Fibroblast of mammary gland (primary cell): ENCODE data around the gene STPG2.

Source experiments
- DNase-seq: peaks from one replicate; pipeline ENCODE4 v3.0.0-alpha.2; 2010; ENCODE audit warnings: low read depth
- H3K4me3 ChIP-seq: 2 replicates; pipeline ENCODE4 v1.5.1; 2011; ENCODE audit warnings: low read depth, mild to moderate bottlenecking, low read length, moderate library complexity; ENCODE audit not compliant: control insufficient read depth
- TF ChIP-seq, protein P1 (sequence below): conservative IDR thresholded peaks from 2 replicates; pipeline ENCODE4 v1.5.1; 2011; ENCODE audit warnings: low read depth, low read length, inconsistent platforms; ENCODE audit not compliant: control insufficient read depth, insufficient read depth

The STPG2 gene

DNA sequence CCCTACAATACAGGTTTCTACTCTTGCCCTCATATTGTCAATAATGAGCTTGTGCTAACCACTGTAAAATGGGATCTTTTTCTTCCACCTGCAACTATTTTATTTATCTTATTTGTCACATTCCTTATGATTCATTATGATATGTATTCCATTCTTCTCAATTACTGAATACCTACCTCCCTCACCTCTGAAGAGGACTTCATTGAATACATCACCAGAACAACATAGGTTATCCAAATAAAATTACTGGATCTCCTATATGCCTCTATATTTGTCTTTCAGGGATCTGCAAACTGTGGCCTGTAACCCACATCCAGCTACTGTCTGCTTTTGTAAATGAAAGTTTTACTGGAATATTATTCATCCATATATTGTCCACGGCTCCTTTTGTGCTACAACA, 41.3 kb downstream of the STPG2 start:
- H3K4me3 ChIP-seq = no peak overlapping the region
- no peak for DNase-seq
- TF ChIP-seq, protein P1, sequence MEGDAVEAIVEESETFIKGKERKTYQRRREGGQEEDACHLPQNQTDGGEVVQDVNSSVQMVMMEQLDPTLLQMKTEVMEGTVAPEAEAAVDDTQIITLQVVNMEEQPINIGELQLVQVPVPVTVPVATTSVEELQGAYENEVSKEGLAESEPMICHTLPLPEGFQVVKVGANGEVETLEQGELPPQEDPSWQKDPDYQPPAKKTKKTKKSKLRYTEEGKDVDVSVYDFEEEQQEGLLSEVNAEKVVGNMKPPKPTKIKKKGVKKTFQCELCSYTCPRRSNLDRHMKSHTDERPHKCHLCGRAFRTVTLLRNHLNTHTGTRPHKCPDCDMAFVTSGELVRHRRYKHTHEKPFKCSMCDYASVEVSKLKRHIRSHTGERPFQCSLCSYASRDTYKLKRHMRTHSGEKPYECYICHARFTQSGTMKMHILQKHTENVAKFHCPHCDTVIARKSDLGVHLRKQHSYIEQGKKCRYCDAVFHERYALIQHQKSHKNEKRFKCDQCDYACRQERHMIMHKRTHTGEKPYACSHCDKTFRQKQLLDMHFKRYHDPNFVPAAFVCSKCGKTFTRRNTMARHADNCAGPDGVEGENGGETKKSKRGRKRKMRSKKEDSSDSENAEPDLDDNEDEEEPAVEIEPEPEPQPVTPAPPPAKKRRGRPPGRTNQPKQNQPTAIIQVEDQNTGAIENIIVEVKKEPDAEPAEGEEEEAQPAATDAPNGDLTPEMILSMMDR = no peak

DNA sequence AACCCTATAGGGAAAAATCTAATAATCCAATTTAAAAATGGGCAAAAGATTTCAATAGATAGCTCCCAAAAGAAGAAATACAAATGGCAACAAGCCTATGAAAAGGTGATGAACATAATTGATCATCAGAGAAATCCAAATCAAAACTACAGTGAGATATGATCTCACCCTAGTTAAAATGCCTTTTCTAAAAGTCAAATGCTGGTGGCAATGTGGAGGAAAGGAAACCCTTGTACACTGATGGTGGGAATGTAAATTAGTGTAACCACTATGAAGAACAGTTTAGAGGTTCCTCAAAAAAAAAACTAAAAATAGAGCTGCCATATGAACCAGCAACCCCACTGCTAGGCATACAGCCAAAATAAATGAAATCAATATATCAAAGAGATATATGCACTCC, 44.5 kb downstream of the STPG2 start:
- no peak overlapping the region for H3K4me3 ChIP-seq
- TF ChIP-seq, protein P1 = no peak
- no peak for DNase-seq

DNA sequence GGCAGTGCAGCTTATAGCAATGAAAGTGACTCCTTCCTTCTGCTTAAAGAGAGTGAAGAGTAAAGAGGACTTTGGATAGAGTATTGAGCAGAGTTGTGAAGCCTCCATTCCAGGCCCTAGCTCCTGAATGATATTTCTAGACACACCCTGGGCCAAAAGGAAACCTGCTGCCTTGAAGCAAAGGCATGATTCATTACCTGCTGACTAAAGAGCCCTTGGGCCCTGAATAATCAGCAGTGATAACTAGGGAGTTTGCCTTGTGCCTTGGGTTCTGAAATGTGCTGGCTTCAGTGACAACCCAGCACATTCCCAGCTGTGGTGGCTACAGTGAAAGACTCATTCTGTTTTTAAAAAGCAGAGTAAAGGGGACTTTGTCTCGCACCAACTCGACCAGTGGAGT, 49.2 kb downstream of the STPG2 start:
- TF ChIP-seq, protein P1 = no peak
- no peak for DNase-seq
- H3K4me3 ChIP-seq = no peak overlapping the region

DNA sequence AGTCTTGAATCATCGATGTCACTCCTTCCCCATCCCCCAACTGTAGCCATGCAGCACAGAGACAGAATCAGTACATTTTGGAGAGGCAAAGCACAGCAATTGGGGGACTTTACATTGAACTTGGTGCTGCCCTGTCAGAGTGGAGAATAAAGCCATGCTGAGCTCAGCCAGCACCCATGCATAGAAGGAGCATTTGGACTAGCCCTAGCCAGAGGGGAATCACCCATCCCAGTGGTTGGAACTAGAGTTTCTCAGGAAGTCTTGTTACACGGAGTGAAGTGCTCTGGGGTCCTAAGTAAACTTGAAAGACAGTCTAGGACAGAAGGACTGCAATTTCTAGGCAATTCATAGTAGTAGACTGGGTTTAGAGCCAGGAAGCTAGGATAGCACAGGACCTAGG, 49.6 kb downstream of the STPG2 start:
- TF ChIP-seq, protein P1 = no peak
- H3K4me3 ChIP-seq = no peak overlapping the region
- DNase-seq = no peak

DNA sequence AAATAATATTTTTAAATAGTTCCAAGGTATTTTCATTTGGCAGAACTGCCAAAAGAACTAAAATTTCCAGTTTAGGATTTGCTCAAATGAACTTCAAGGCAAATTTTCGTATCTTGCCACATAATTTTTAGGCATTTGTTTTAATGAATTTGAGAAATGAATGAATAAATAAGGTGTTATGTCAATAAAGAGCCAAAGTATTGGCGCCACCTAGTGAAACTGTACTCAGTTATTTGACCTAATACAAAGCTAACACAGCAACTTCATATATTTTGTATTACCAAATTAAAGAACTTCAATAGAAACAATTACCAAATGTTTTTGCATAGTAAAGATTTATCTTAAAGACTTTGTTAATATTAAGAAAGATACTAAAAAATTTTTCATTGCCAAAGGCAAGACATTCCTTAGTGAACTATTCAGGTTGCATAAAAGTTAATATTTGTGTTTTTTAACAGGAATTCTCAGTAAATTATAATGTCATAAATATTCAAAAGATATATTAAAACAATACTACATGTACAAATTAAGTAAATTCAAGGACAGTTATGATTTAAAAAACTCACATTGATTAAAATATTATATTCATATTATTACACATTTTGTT, 50.3 kb downstream of the STPG2 start:
- TF ChIP-seq, protein P1 = peak; percentile 65
- DNase-seq = peak; percentile 28
- H3K4me3 ChIP-seq = no peak overlapping the region

DNA sequence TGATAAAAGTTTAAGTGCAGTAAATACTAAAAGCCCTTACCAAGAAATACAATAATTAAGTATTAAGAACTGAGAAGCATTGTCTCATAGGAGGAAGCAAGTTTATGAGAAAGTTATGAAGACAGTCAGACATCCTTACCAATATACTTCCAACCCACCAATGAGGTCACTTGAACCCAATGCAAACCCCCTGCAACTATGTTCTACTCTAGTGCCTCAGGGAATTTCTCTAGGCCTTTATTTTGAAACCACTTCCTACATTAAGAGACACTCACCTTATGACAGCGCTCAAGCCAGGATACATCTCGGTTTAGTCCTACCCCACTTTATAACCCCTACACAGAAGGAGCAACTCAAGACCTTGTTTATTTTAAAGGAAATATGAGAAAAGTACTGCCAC, 61.3 kb downstream of the STPG2 start:
- H3K4me3 ChIP-seq = no peak overlapping the region
- TF ChIP-seq, protein P1 = no peak
- no peak for DNase-seq

DNA sequence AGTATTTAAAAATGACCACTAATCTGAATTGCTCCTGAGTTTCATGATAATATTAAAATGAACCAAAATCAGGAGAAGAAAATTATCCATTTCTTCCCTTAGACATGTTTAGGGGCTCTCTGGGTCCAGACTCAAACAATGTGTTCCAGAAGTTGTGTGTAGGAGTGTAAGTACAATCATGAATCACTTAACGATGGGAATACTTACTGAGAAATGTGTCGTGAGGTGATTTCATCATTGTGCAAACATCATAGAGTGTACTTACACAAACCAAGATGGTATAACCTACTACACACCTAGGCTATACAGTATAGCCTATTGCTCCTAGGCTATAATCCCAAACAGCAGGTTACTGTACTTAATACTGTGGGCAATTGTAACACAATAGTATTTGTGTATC, 74.8 kb downstream of the STPG2 start:
- no peak overlapping the region for H3K4me3 ChIP-seq
- DNase-seq = no peak
- TF ChIP-seq, protein P1 = no peak
